Ishikawa (cell line): Measurements from ENCODE around the gene RNH1.

Source experiments
- CEBPB ChIP-seq: IDR thresholded peaks from 2 replicates; pipeline ENCODE4 v1.6.1; 2012
- CREB1 ChIP-seq: IDR thresholded peaks from 2 replicates; pipeline ENCODE4 v1.6.1; 2012; ENCODE audit warnings: low read depth
- EGR1 ChIP-seq: IDR thresholded peaks from 2 replicates; pipeline ENCODE4 v1.6.1; 2012
- EP300 ChIP-seq: IDR thresholded peaks from 2 replicates; pipeline ENCODE4 v1.6.1; 2012; ENCODE audit warnings: borderline replicate concordance
- FOXM1 ChIP-seq: IDR thresholded peaks from 2 replicates; pipeline ENCODE4 v1.6.1; 2012; ENCODE audit warnings: low read depth, borderline replicate concordance
- MAX ChIP-seq: IDR thresholded peaks from 2 replicates; pipeline ENCODE4 v1.6.1; 2012
- NFIC ChIP-seq: IDR thresholded peaks from 2 replicates; pipeline ENCODE4 v1.6.1; 2012
- RAD21 ChIP-seq: IDR thresholded peaks from 2 replicates; pipeline ENCODE4 v1.6.1; 2012; ENCODE audit warnings: low read depth
- REST ChIP-seq: IDR thresholded peaks from 2 replicates; pipeline ENCODE4 v1.6.1; 2012; ENCODE audit warnings: low read depth, mild to moderate bottlenecking
- TAF1 ChIP-seq: IDR thresholded peaks from 2 replicates; pipeline ENCODE4 v1.6.1; 2012; ENCODE audit warnings: low read depth, mild to moderate bottlenecking
- TCF12 ChIP-seq: IDR thresholded peaks from 2 replicates; pipeline ENCODE4 v1.6.1; 2012; ENCODE audit warnings: low read depth
- TEAD4 ChIP-seq: IDR thresholded peaks from 2 replicates; pipeline ENCODE4 v1.6.1; 2012
- USF1 ChIP-seq: IDR thresholded peaks from 2 replicates; pipeline ENCODE4 v1.6.1; 2012
- YY1 ChIP-seq: IDR thresholded peaks from 2 replicates; pipeline ENCODE4 v1.6.1; 2012; ENCODE audit warnings: low read depth
- ZBTB7A ChIP-seq: IDR thresholded peaks from 2 replicates; pipeline ENCODE4 v1.6.1; 2012; ENCODE audit warnings: low read depth

RNH1 gene

GRCh38 chr11:537622-538430, 30.8 kb upstream of the RNH1 start:
- TF ChIP-seq ZBTB7A (0 out of 2 replicates have a peak, but pooled peaks have one; percentile 52), TEAD4 (no peak), EGR1 (no peak)

GRCh38 chr11:536841-537621, 30.0 kb upstream of the RNH1 start, which contains the start of gene LRRC56:
Gene LRRC56, plus strand, starts transcription at chr11:537527. Its CDS starts 3,158 bp downstream, at chr11:540685.
- peak; percentile 98 for TF ChIP-seq MAX
- peak; percentile 54; the same call in 1 of the 2 replicates for TF ChIP-seq TAF1
- TF ChIP-seq YY1, result no peak
- no peak for TF ChIP-seq CREB1
- peak; percentile 43; the same call in 1 of the 2 replicates for TF ChIP-seq EP300
- no peak for TF ChIP-seq REST
- peak; percentile 33; the same call in 1 of the 2 replicates for TF ChIP-seq NFIC
- peak; percentile 34 for TF ChIP-seq TEAD4
- peak; percentile 52; the same call in 1 of the 2 replicates for TF ChIP-seq TCF12
- TF ChIP-seq CEBPB, result no peak
- peak; percentile 62; the same call in 1 of the 2 replicates for TF ChIP-seq FOXM1
- TF ChIP-seq ZBTB7A, result peak; percentile 56; the same call in 1 of the 2 replicates
- peak; percentile 96 for TF ChIP-seq EGR1
- peak; percentile 94 for TF ChIP-seq USF1
- TF ChIP-seq RAD21, result no peak; the same call in 1 of the 2 replicates

GRCh38 chr11:535519-536454, 28.7 kb upstream of the RNH1 start, which contains the start of gene HRAS:
Gene HRAS, minus strand, starts transcription at chr11:535576.
- TF ChIP-seq REST, result no peak
- no peak for TF ChIP-seq FOXM1
- no peak for TF ChIP-seq CREB1
- TF ChIP-seq RAD21, result no peak
- no peak for TF ChIP-seq NFIC
- no peak for TF ChIP-seq TCF12
- TF ChIP-seq TEAD4, result no peak
- peak; percentile 66; the same call in 1 of the 2 replicates for TF ChIP-seq TAF1
- peak; percentile 79; the same call in 1 of the 2 replicates for TF ChIP-seq ZBTB7A
- no peak for TF ChIP-seq EP300
- peak; percentile 24 for TF ChIP-seq MAX
- TF ChIP-seq EGR1, result no peak
- no peak for TF ChIP-seq USF1
- no peak for TF ChIP-seq CEBPB
- no peak for TF ChIP-seq YY1

GRCh38 chr11:535210-535518, 28.1 kb upstream of the RNH1 start:
- TF ChIP-seq USF1, result no peak
- TF ChIP-seq ZBTB7A, result no peak
- no peak for TF ChIP-seq EGR1
- no peak for TF ChIP-seq CREB1
- no peak for TF ChIP-seq REST
- TF ChIP-seq TEAD4, result no peak
- no peak for TF ChIP-seq CEBPB
- TF ChIP-seq MAX, result no peak
- TF ChIP-seq NFIC, result no peak
- TF ChIP-seq RAD21, result no peak
- TF ChIP-seq EP300, result no peak
- no peak for TF ChIP-seq YY1
- TF ChIP-seq FOXM1, result no peak
